Lung (tissue), 12 donors: ENCODE measurements around the gene KDM6B. TPM values are rescaled to one million over a fixed set of nuclear protein-coding genes. Genes with fewer than 3 reads are reported as not detected.

ENCODE experiments used
- ATAC-seq: fragments of 200-7000 bp; cut with Tn5 transposase; one replicate; pipeline ENCODE4 v1.9.1; 2020; ENCODE audit warnings: moderate number of reproducible peaks; ENCODE audit not compliant: insufficient read depth, low FRiP score
- DNase-seq, 3 donors: peaks; one replicate each; pipeline ENCODE4 v3.0.0-alpha.2; 2013 to 2017
- H3K27ac ChIP-seq, 2 donors: one replicate each; pipeline ENCODE4 v1.5.1; 2013; ENCODE audit warnings: mild to moderate bottlenecking in 2 of 2, moderate library complexity in 2 of 2, control low read depth in 1 of 2, inconsistent platforms in 1 of 2, low read depth in 1 of 2, low read length in 1 of 2
- H3K27me3 ChIP-seq, 3 donors: one replicate each; pipeline ENCODE4 v1.5.1; 2013; ENCODE audit warnings: low read length in 2 of 3; ENCODE audit not compliant: control insufficient read depth in 3 of 3, insufficient read depth in 3 of 3
- H3K36me3 ChIP-seq, 4 donors: one replicate each; pipeline ENCODE4 v1.5.1; 2013; ENCODE audit warnings: low read length in 4 of 4, mild to moderate bottlenecking in 1 of 4, moderate library complexity in 1 of 4; ENCODE audit not compliant: control insufficient read depth in 4 of 4, insufficient read depth in 4 of 4
- H3K4me1 ChIP-seq, 5 donors: one replicate each; pipeline ENCODE4 v1.5.1; 2013; ENCODE audit warnings: low read length in 5 of 5, mild to moderate bottlenecking in 2 of 5, moderate library complexity in 1 of 5; ENCODE audit not compliant: control insufficient read depth in 5 of 5, insufficient read depth in 5 of 5
- H3K4me3 ChIP-seq: one replicate; pipeline ENCODE4 v1.5.1; 2013; ENCODE audit warnings: mild to moderate bottlenecking, control low read depth, moderate library complexity
- H3K9ac ChIP-seq, 2 donors: one replicate each; pipeline ENCODE4 v1.5.1; 2013; ENCODE audit warnings: low read length in 2 of 2, control low read depth in 1 of 2; ENCODE audit not compliant: insufficient read depth in 1 of 2
- H3K9me3 ChIP-seq, 4 donors: one replicate each; pipeline ENCODE4 v1.5.1; 2013; ENCODE audit warnings: low read length in 3 of 4, mild to moderate bottlenecking in 1 of 4, moderate library complexity in 1 of 4; ENCODE audit not compliant: control insufficient read depth in 4 of 4, insufficient read depth in 3 of 4
- WGBS, 2 donors: extraction: QIAGEN DNeasy Blood & Tissue Kit; methylation state at CpG; one replicate each; pipeline ENCODE4 v1.1.7; 2013; 5-methylcytosine and 5-hydroxymethylcytosine counted together
- polyA plus RNA-seq, 2 donors: library from polyadenylated mRNA; stranded (reverse); fragments of 200-250 nt; gene quantifications; one replicate each; pipeline ENCODE4 v1.2.1, GENCODE V29; 2013
- total RNA-seq, 2 donors: library from RNA; depleted of rRNA in 1 of 2; stranded (reverse); fragments of >200 nt in 1 of 2; gene quantifications; one replicate each; pipeline ENCODE4 v1.2.1, GENCODE V29; 2014 to 2021
- TF ChIP-seq, protein P1 (sequence below): IDR thresholded peaks from 2 replicates; pipeline ENCODE4 v1.5.1; 2012; ENCODE audit warnings: mild to moderate bottlenecking; ENCODE audit errors: control extremely low read depth, extremely low read depth
- donor health status: control.
- donor health status: control.
- donor health status: Bipolar disorder and iron deficiency.
- donor health status: healthy.
- donor health status: DM: yes; HTN: yes; CAD: no.

KDM6B gene
- total and polyA plus RNA-seq, 4 donors, result 21.0 to 52.9 (median 34.5) TPM

- H3K9ac ChIP-seq, result no peak overlapping the region
- peak overlapping the region in 1 of 2 donors; percentile 17 for H3K27ac ChIP-seq
- no peaks in the 10 kb centered on the region for H3K9me3 ChIP-seq
- WGBS, 2 donors, result 68 to 74% methylated on average over 7 of the region's 7 CpGs
- DNase-seq (no peak), ATAC-seq (no peak)
- TF ChIP-seq, protein P1, sequence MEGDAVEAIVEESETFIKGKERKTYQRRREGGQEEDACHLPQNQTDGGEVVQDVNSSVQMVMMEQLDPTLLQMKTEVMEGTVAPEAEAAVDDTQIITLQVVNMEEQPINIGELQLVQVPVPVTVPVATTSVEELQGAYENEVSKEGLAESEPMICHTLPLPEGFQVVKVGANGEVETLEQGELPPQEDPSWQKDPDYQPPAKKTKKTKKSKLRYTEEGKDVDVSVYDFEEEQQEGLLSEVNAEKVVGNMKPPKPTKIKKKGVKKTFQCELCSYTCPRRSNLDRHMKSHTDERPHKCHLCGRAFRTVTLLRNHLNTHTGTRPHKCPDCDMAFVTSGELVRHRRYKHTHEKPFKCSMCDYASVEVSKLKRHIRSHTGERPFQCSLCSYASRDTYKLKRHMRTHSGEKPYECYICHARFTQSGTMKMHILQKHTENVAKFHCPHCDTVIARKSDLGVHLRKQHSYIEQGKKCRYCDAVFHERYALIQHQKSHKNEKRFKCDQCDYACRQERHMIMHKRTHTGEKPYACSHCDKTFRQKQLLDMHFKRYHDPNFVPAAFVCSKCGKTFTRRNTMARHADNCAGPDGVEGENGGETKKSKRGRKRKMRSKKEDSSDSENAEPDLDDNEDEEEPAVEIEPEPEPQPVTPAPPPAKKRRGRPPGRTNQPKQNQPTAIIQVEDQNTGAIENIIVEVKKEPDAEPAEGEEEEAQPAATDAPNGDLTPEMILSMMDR, result no peak
- no peak overlapping the region for H3K4me3 ChIP-seq
- no peaks in the 10 kb centered on the region for H3K27me3 ChIP-seq
- H3K36me3 ChIP-seq, result peaks cover 0 to 17% (median 12%) of the 10 kb centered on the region in 4 donors
- peaks cover 0 to 39% (median 5%) of the 10 kb centered on the region in 5 donors for H3K4me1 ChIP-seq
Measured at GRCh38 chr17:7882068-7882467, 48.1 kb downstream of the KDM6B start.

DNA sequence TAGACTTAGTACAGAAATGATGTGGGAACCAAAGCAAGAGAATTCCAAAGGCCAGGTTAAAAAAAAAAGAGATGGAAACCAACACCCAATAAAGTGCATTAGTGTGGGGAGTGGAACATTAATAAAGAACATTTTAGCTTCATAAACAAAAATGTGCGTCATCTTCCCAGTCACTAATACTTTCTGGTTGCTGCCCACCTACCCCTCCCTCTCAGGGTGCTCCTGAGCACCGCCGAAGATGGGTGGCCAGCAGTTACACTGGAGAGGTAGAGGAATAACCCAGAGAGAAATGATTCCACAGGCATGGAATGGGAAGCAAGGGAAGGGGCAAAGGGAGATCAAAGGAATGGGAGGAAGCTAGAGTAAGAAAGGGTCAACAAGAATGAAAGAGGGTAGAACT lies 48.6 kb downstream of the KDM6B start:
- Histone ChIP-seq H3K4me3 (no peak overlapping the region), H3K9ac (no peak overlapping the region), H3K27ac (peak overlapping the region in 1 of 2 donors; percentile 5), H3K36me3 (peaks cover 0 to 17% (median 11%) of the 10 kb centered on the region in 4 donors), H3K27me3 (no peaks in the 10 kb centered on the region), H3K4me1 (peaks cover 0 to 40% (median 7%) of the 10 kb centered on the region in 5 donors), H3K9me3 (no peaks in the 10 kb centered on the region)
- ATAC-seq, result no peak
- TF ChIP-seq, protein P1, result no peak
- DNase-seq, result no peak
- 81 to 91% methylated on average over 3 of the region's 3 CpGs for WGBS, 2 donors

Other genes starting within 250 kb of the KDM6B start
- gene SOX15, start 244.1 kb upstream of the KDM6B start, total RNA-seq, result under 1 TPM in 1 of 2 donors, not detected in 1; 0.86 TPM
- gene SOX15, start 244.1 kb upstream of the KDM6B start, polyA plus RNA-seq, result 1 to 10 TPM in 1 of 2 donors, under 1 TPM in 1; 0.68 to 1.1 TPM
- 10 to 100 TPM; 29.0 to 29.5 TPM for gene FXR2, start 219.3 kb upstream of the KDM6B start, total RNA-seq
- 10 to 100 TPM; 30.6 to 31.1 TPM for gene FXR2, start 219.3 kb upstream of the KDM6B start, polyA plus RNA-seq
- gene SAT2, start 206.4 kb upstream of the KDM6B start, total RNA-seq, result 10 to 100 TPM; 50.7 to 86.4 TPM
- gene SAT2, start 206.4 kb upstream of the KDM6B start, polyA plus RNA-seq, result 100 to 1,000 TPM in 1 of 2 donors, 10 to 100 TPM in 1; 92.7 to 168 TPM
- under 1 TPM; 0.28 to 0.63 TPM for gene SHBG, start 204.1 kb upstream of the KDM6B start, total RNA-seq
- gene SHBG, start 204.1 kb upstream of the KDM6B start, polyA plus RNA-seq, result under 1 TPM; 0.16 to 0.57 TPM
- gene ATP1B2, start 183.3 kb upstream of the KDM6B start, total RNA-seq, result 10 to 100 TPM in 1 of 2 donors, 1 to 10 TPM in 1; 1.1 to 16.0 TPM
- gene ATP1B2, start 183.3 kb upstream of the KDM6B start, polyA plus RNA-seq, result under 1 TPM; 0.31 to 0.61 TPM
- gene TP53, start 146.7 kb upstream of the KDM6B start, total RNA-seq, result 10 to 100 TPM; 29.4 to 57.0 TPM
- 10 to 100 TPM; 22.3 to 25.6 TPM for gene TP53, start 146.7 kb upstream of the KDM6B start, polyA plus RNA-seq
- 10 to 100 TPM; 10.5 to 17.3 TPM for gene WRAP53, start 145.7 kb upstream of the KDM6B start, total RNA-seq
- gene WRAP53, start 145.7 kb upstream of the KDM6B start, polyA plus RNA-seq, result 10 to 100 TPM in 1 of 2 donors, 1 to 10 TPM in 1; 9.6 to 12.5 TPM
- gene EFNB3, start 129.0 kb upstream of the KDM6B start, total RNA-seq, result 1 to 10 TPM; 4.1 to 4.9 TPM
- gene EFNB3, start 129.0 kb upstream of the KDM6B start, polyA plus RNA-seq, result under 1 TPM; 0.87 TPM
- 10 to 100 TPM; 12.5 to 14.0 TPM for gene DNAH2, start 116.5 kb upstream of the KDM6B start, total RNA-seq
- 1 to 10 TPM; 1.5 to 2.7 TPM for gene DNAH2, start 116.5 kb upstream of the KDM6B start, polyA plus RNA-seq
- 10 to 100 TPM in 1 of 2 donors, 1 to 10 TPM in 1; 6.3 to 11.2 TPM for gene TMEM88, start 20.8 kb downstream of the KDM6B start, total RNA-seq
- gene TMEM88, start 20.8 kb downstream of the KDM6B start, polyA plus RNA-seq, result 10 to 100 TPM; 11.5 to 19.6 TPM
- 10 to 100 TPM; 58.2 to 85.3 TPM for gene NAA38, start 23.3 kb downstream of the KDM6B start, total RNA-seq
- gene NAA38, start 23.3 kb downstream of the KDM6B start, polyA plus RNA-seq, result 100 to 1,000 TPM; 120 to 239 TPM
- gene CYB5D1, start 23.8 kb downstream of the KDM6B start, total RNA-seq, result 10 to 100 TPM; 17.9 to 21.6 TPM
- gene CYB5D1, start 23.8 kb downstream of the KDM6B start, polyA plus RNA-seq, result 10 to 100 TPM in 1 of 2 donors, 1 to 10 TPM in 1; 5.5 to 10.1 TPM
- gene CHD3, start 54.6 kb downstream of the KDM6B start, total RNA-seq, result 100 to 1,000 TPM in 1 of 2 donors, 10 to 100 TPM in 1; 83.0 to 112 TPM
- 10 to 100 TPM; 60.9 to 69.9 TPM for gene CHD3, start 54.6 kb downstream of the KDM6B start, polyA plus RNA-seq
- gene RNF227, start 82.1 kb downstream of the KDM6B start, total RNA-seq, result 1 to 10 TPM; 5.4 to 8.0 TPM
- gene RNF227, start 82.1 kb downstream of the KDM6B start, polyA plus RNA-seq, result 1 to 10 TPM; 4.1 to 6.0 TPM
- gene KCNAB3, start 95.6 kb downstream of the KDM6B start, total RNA-seq, result 1 to 10 TPM; 1.3 to 5.8 TPM
- 1 to 10 TPM; 2.6 to 3.9 TPM for gene KCNAB3, start 95.6 kb downstream of the KDM6B start, polyA plus RNA-seq
- gene TRAPPC1, start 97.7 kb downstream of the KDM6B start, total RNA-seq, result 100 to 1,000 TPM in 1 of 2 donors, 10 to 100 TPM in 1; 58.9 to 158 TPM
- gene TRAPPC1, start 97.7 kb downstream of the KDM6B start, polyA plus RNA-seq, result 100 to 1,000 TPM; 172 to 213 TPM
- gene CNTROB, start 98.0 kb downstream of the KDM6B start, total RNA-seq, result 10 to 100 TPM; 60.2 to 72.0 TPM
- gene CNTROB, start 98.0 kb downstream of the KDM6B start, polyA plus RNA-seq, result 10 to 100 TPM; 42.7 to 74.1 TPM
- 1 to 10 TPM in 1 of 2 donors, under 1 TPM in 1; 0.20 to 1.8 TPM for gene GUCY2D, start 168.4 kb downstream of the KDM6B start, total RNA-seq
- under 1 TPM; 0.27 to 0.51 TPM for gene GUCY2D, start 168.4 kb downstream of the KDM6B start, polyA plus RNA-seq
- 100 to 1,000 TPM in 1 of 2 donors, 1 to 10 TPM in 1; 3.4 to 135 TPM for gene ALOX15B, start 204.8 kb downstream of the KDM6B start, total RNA-seq
- 10 to 100 TPM; 64.9 to 82.7 TPM for gene ALOX15B, start 204.8 kb downstream of the KDM6B start, polyA plus RNA-seq